Skeletal muscle cell (primary cell): ENCODE results near the gene NLGN1.

Experiments
- DNase-seq: peaks from one replicate; pipeline ENCODE4 v3.0.0-alpha.2; 2010; ENCODE audit warnings: low read depth
- H3K4me3 ChIP-seq: 2 replicates; pipeline ENCODE4 v1.5.1; 2011; ENCODE audit warnings: low read depth, mild to moderate bottlenecking, control low read depth, low read length, moderate library complexity

The NLGN1 gene

GRCh38 chr3:173869766-173870165, 472.2 kb downstream of the NLGN1 start:
- no peak overlapping the region for H3K4me3 ChIP-seq
- DNase-seq: no peak

GRCh38 chr3:173870976-173871375, 473.4 kb downstream of the NLGN1 start:
- DNase-seq: no peak
- H3K4me3 ChIP-seq: no peak overlapping the region

DNA sequence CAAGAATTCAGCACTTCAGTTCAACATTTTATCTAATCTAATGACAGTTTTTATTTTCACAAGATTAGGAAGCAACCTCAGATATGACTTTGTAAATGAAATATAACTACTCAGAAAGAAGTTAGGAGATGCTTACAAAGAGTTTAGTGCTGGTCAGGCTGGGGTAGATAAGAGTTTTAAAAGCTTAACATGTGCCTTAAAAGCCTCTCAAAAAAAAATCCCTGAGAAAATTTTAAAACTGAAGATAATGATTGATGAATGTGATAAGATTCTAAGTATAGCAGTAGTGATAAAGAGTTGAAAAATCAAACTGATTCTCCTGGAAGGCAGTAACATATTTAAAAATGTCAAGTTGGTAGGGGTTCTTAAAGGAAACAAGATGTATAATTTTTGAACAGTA, 478.2 kb downstream of the NLGN1 start:
- H3K4me3 ChIP-seq: no peak overlapping the region
- no peak for DNase-seq

DNA sequence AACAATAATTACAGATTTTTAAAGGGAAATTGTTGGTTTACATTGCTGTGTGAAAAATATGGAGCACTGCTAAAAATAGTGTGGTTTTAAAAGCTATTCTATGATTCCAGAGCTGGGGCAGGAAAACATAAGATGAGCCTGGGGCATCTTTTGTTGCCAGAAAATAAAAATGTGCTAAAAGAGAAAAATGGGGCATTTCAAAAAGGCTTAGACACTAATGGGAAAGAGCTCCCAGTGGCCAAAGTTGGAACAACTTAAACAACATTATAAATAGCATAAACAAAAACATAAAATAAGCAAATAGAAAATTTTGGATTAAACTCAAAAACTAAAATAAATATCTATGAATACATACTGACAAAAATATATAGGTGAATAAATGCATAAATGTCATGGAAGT, 478.9 kb downstream of the NLGN1 start:
- no peak for DNase-seq
- no peak overlapping the region for H3K4me3 ChIP-seq

DNA sequence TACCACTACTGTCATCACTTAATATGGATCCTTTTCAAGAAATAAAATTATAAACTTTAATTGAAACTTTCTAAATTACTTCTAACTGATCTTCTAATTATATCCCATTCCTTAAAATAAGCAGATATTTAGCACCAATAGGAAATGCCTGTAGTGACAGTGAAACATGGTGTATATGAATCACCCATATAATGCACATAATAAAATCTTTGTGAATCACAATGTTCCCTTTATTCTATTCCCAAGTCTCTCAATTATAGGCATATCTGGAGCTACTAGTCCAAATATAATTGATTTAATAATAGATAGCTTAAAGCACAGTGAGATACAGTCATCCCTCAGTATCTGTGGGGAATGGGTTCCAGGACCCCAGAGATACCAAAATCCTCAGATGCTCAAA, 490.3 kb downstream of the NLGN1 start:
- no peak overlapping the region for H3K4me3 ChIP-seq

DNA sequence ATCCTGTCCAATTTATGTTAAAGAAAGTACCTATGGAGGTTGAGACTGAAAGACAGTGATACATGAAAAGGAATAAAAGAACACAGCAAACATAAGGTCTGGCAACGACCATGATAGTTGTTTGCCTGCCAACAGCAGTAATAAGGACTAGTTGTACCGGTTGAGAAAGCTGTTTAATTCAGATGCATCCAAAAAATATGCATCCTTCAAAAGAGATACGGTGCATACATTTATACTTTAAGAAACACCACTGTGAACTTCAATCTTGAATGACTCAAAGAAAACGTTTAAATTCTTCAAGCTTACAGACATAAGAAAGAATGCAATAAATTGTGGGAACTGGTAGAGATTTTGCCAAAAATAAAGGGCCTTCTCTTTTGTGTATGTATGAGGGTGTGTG, 492.1 kb downstream of the NLGN1 start:
- no peak for DNase-seq
- H3K4me3 ChIP-seq: no peak overlapping the region

More for the DNA sequence above, 490.3 kb downstream of the NLGN1 start:
- DNase-seq: no peak

DNA sequence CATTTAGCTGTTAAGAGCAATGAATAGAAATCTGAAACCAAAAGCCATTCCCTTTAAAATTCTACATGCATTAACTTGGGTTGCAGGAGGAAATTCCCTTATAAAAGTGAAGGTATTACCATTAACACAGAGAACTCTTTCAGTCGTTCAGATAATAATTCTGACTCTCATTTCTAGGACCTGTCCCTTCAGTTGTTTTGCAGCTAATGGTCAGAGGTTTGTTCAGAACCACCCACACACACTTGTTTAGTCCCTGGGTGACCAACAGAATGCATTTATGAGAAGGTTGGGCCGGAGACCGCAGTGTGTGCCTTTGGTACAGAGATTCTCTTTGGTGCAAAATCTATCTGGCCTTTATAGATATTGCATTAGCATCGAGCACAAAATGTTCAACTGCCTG, 492.5 kb downstream of the NLGN1 start:
- no peak for DNase-seq

GRCh38 chr3:173891272-173892100, 493.9 kb downstream of the NLGN1 start:
- H3K4me3 ChIP-seq: no peak overlapping the region

More for the DNA sequence above, 492.5 kb downstream of the NLGN1 start:
- no peak overlapping the region for H3K4me3 ChIP-seq

GRCh38 chr3:173892547-173892946, 495.0 kb downstream of the NLGN1 start:
- DNase-seq: no peak

More at GRCh38 chr3:173891272-173892100, 493.9 kb downstream of the NLGN1 start:
- DNase-seq: no peak

DNA sequence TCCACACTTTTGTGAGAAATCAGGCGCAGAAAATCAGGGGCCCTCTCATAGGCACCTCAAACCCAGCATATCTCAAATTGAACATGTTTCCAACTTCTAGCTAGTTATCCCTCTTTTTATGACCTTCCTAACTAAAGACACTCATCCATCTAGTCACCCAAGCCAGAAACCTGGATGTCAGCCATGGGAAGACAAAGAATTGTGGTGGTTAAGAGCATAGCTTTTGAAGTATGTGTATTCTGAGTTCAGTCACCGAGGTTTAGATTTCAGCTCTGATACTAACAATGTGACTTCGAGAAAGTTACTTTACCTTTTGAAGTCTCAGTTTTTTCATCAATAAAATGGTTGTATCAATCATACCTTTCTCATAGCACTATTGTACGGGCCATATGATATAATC, 495.5 kb downstream of the NLGN1 start:
- no peak overlapping the region for H3K4me3 ChIP-seq
- peak; percentile 58 for DNase-seq

More at GRCh38 chr3:173892547-173892946, 495.0 kb downstream of the NLGN1 start:
- H3K4me3 ChIP-seq: no peak overlapping the region

DNA sequence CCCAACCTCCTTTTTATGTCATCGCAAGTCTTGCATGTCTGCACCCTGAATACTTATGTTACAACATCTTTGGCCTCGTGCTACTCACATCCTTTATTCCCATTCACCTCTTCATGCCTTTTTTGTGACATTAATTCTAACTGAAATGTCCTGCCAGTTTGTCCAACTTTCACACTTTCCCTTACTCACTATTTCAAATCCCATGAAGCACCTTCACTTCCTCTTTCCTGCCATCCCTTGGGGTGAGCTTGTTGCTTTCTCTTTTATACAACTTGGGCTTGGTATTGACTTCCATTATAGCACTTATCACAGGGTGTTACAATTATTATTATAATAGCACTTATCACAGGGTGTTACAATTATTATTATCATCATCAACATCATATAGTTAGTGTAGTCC, 496.3 kb downstream of the NLGN1 start:
- no peak overlapping the region for H3K4me3 ChIP-seq
- no peak for DNase-seq

DNA sequence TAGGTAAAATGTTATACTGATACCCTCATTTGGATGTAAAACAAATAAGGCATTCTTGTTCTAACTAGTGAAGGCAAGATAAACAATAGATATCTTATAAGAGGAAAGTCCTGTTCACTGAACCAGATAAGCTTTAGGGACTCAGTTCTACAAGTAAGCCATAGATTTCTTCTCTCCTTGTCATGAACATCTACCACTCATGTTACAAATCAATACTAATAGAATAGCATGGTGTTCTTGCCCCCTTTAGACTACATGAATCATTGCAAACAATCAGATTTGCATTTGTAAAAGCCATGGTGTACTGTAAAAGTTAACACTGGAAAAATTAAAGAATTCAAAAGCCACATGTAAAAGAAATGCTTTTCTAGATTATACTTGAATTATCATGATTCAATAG, 500.1 kb downstream of the NLGN1 start:
- DNase-seq: no peak
- H3K4me3 ChIP-seq: no peak overlapping the region

- no peak for DNase-seq
These were observed 504.1 kb downstream of the NLGN1 start for GRCh38 chr3:173901649-173902048.

DNA sequence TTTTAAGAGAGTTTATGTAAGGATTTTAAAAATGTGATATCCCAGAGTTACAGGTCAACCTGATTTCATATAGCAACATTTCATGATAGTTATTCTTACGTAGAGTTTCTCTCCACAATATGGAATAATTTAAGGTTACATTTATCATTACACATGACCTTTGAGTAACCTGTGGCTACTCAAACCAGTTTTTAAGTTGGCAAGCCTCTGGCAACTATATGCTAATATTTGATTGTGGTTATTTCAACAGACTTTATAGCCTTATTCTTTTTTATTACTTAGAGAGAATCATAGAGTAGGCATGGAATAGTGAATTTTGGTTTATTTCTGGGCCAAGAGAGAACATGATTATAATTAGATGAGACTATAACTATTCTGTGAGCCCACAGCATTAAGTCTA, 504.9 kb downstream of the NLGN1 start:
- DNase-seq: no peak
- H3K4me3 ChIP-seq: no peak overlapping the region

More at GRCh38 chr3:173901649-173902048, 504.1 kb downstream of the NLGN1 start:
- H3K4me3 ChIP-seq: no peak overlapping the region

DNA sequence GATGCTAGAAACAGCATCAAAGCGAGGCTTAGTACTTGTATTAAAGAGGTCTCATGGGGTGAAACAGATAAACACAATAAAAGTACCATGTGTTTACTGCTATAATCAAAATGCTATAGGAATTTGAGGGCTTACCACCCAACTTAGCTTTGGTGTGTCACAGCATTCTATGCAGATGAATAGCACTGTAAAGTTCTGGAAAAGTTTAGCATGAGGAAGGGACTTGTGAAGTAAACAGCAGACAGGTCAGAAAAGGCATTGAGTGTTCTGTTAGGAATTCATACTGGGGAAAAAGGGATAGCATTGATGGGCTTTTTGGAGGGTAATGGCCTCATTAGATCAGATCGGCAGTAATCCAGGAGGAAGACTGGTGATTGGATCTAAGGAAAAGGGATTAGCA, 505.3 kb downstream of the NLGN1 start:
- no peak for DNase-seq
- no peak overlapping the region for H3K4me3 ChIP-seq

DNA sequence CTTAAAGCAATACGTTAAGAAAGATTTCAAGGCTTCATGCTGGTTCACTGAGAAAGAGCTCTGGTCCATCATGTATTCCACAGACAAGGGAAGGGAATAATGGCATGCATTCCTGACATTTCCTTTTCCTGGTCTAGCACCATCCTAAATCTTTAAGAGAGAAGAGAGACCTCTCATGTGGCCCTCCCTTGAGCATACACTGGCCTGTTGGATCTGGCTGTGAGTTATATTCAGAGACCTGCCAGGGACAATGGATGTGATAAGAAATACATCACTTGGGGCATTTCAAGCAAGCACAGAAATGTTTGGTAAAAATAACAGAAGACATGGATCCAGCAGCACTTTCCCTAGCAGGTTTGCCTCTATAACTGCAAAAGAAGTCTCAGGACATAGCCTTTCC, 507.8 kb downstream of the NLGN1 start:
- no peak for DNase-seq
- no peak overlapping the region for H3K4me3 ChIP-seq

- no peak for DNase-seq
- no peak overlapping the region for H3K4me3 ChIP-seq
These were observed 513.9 kb downstream of the NLGN1 start for GRCh38 chr3:173911446-173911845.

DNA sequence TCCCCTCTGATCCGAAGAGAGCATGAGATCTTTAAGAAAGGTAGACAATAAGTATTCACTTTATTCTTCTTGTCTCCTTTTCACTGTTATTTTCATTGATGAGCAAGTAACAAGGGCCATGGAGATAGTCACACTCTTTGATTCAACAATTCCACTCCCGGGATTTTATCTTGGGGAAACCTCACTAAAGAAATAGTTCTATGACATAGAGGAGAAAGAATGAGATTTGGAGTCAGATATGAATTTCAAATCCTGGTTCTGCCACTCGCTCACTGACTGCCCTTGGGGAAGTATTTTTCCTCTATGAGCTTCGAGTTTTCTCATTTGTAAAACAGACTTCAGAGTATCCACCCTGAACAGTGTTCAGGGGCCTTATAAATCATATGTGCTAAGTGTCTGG, 514.6 kb downstream of the NLGN1 start:
- H3K4me3 ChIP-seq: no peak overlapping the region
- DNase-seq: no peak

DNA sequence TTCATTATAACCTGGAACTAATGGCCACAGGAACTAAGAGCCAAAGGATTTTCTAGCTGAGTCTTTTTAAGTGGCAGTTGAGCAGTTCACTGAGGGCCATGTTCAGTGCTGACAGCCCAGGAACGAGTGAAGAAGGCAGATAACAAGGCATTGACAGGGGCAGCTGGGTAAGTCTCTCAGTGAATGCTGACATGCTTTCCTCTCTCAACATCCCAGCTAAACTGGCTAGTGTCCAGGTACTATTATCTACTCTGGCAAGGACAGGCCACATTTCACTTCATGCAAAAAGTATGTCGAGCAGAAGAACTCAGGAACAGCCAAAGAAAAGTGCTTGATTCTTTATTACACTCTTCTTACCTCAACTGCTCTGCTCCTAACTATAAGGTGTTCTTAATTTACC, 515.9 kb downstream of the NLGN1 start:
- DNase-seq: peak; percentile 68
- no peak overlapping the region for H3K4me3 ChIP-seq

- no peak overlapping the region for H3K4me3 ChIP-seq
- DNase-seq: no peak
These were observed 516.5 kb downstream of the NLGN1 start for GRCh38 chr3:173913974-173914421.

- H3K4me3 ChIP-seq: no peak overlapping the region
- no peak for DNase-seq
These were observed 519.3 kb downstream of the NLGN1 start for GRCh38 chr3:173916799-173917198.
